A673 (cell line): ENCODE results near the gene CDK3.

Experiments used
- EZH2 ChIP-seq: fragments of 200-600 bp; sonication (generic); IDR thresholded peaks from 2 replicates; pipeline ENCODE4 v1.6.1; 2017; ENCODE audit warnings: borderline replicate concordance, low read depth, mild to moderate bottlenecking, mixed read lengths, antibody characterized with exemption, low read length; ENCODE audit not compliant: poor library complexity, severe bottlenecking
- TF ChIP-seq, protein P1 (sequence below): fragments of 300-800, 200-600 bp; sonication (generic); conservative IDR thresholded peaks from 2 replicates; pipeline ENCODE4 v1.5.1; 2017; ENCODE audit warnings: low read depth, mild to moderate bottlenecking, antibody characterized with exemption, low read length, moderate library complexity, mixed read lengths

DNA sequence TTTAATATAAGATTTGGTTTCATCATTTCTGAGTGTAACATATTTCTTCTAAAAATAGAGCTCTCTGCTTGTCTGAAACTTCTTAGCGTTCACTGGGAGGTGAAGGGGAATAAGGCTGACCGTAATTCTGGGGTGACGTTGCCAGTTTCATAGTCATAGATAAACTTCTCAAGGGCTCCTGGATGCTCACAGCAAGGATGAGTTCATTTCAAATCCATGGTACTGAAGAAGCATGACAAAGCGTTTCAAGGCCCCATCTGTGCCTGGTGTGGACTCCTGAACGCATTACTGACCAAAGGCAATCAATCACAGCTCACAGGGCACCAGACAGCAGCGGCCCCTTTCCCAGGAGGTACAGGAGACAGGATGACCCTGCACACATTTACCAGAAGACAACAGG is 38.5 kb downstream of the CDK3 start:
- TF ChIP-seq, protein P1, sequence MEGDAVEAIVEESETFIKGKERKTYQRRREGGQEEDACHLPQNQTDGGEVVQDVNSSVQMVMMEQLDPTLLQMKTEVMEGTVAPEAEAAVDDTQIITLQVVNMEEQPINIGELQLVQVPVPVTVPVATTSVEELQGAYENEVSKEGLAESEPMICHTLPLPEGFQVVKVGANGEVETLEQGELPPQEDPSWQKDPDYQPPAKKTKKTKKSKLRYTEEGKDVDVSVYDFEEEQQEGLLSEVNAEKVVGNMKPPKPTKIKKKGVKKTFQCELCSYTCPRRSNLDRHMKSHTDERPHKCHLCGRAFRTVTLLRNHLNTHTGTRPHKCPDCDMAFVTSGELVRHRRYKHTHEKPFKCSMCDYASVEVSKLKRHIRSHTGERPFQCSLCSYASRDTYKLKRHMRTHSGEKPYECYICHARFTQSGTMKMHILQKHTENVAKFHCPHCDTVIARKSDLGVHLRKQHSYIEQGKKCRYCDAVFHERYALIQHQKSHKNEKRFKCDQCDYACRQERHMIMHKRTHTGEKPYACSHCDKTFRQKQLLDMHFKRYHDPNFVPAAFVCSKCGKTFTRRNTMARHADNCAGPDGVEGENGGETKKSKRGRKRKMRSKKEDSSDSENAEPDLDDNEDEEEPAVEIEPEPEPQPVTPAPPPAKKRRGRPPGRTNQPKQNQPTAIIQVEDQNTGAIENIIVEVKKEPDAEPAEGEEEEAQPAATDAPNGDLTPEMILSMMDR: no peak
- no peak for TF ChIP-seq EZH2
